Upper lobe of left lung (tissue), 6 donors: ENCODE results near the gene PTPRN2. TPM values are rescaled to one million over a fixed set of nuclear protein-coding genes. Genes with fewer than 3 reads are reported as not detected.
A peak's percentile ranks its signal among the peaks of the same experiment; 100 is the strongest.

Experiments used
- ATAC-seq, 2 donors: fragments of 200-7000 bp; cut with Tn5 transposase; one replicate each; pipeline ENCODE4 v1.9.1; 2022; ENCODE audit warnings: mild to moderate bottlenecking in 2 of 2, moderate library complexity in 2 of 2; ENCODE audit not compliant: low FRiP score in 2 of 2
- DNase-seq, 2 donors: peaks; one replicate each; pipeline ENCODE4 v3.0.0-alpha.2; 2019 to 2020
- H3K27ac ChIP-seq, 4 donors: fragments of 200-600 bp; sonication (generic); one replicate each; pipeline ENCODE4 v1.5.1; 2016 to 2019
- H3K27me3 ChIP-seq, 4 donors: fragments of 200-600 bp; sonication (generic); one replicate each; pipeline ENCODE4 v1.5.1; 2017 to 2019
- H3K36me3 ChIP-seq, 4 donors: fragments of 200-600 bp; sonication (generic); one replicate each; pipeline ENCODE4 v1.5.1; 2016 to 2019
- H3K4me1 ChIP-seq, 4 donors: fragments of 200-600 bp; sonication (generic); one replicate each; pipeline ENCODE4 v1.5.1; 2018 to 2019
- H3K4me3 ChIP-seq, 4 donors: fragments of 200-600 bp; sonication (generic); one replicate each; pipeline ENCODE4 v1.5.1; 2017 to 2019; ENCODE audit warnings: mild to moderate bottlenecking in 2 of 4, moderate library complexity in 1 of 4
- H3K9me3 ChIP-seq, 4 donors: fragments of 200-600 bp; sonication (generic); one replicate each; pipeline ENCODE4 v1.5.1; 2018 to 2019
- CTCF ChIP-seq, 6 experiments: fragments of 450-650 bp in 4 of 6; fragments of 200-600 bp in 2 of 6; sonication (generic) in 2 of 6; IDR thresholded peaks; one replicate each; pipeline ENCODE4 v1.5.1; 2016 to 2019; ENCODE audit warnings: antibody characterized with exemption in 6 of 6
- EP300 ChIP-seq, 4 donors: sonication (generic); formaldehyde crosslinking; IDR thresholded peaks; one replicate each; pipeline ENCODE4 v1.5.1; 2017; ENCODE audit warnings: antibody characterized with exemption in 4 of 4, control low read depth in 2 of 4
- POLR2A ChIP-seq, 4 donors: fragments of 450-650 bp; IDR thresholded peaks; one replicate each; pipeline ENCODE4 v1.5.1; 2016 to 2017; ENCODE audit warnings: antibody characterized with exemption in 4 of 4, mild to moderate bottlenecking in 2 of 4
- POLR2AphosphoS5 ChIP-seq, 2 donors: sonication (generic); formaldehyde crosslinking; IDR thresholded peaks; one replicate each; pipeline ENCODE4 v1.5.1; 2017; ENCODE audit warnings: antibody characterized with exemption in 2 of 2
- WGBS, 2 donors: methylation state at CpG; one replicate each; pipeline ENCODE4 v1.1.5; 2017 to 2018; 5-methylcytosine and 5-hydroxymethylcytosine counted together
- total RNA-seq, 6 donors: library from RNA; depleted of rRNA in 4 of 6; stranded (reverse); fragments of >200 nt in 4 of 6; gene quantifications; one replicate each; pipeline versions ENCODE4 v1.1.0 to v1.2.1, GENCODE V29; 2016 to 2021
- donor health status: DM: no; HTN: no; CAD: no; lungs with moderate emphysema.
- donor health status: DM: no; HTN: yes; CAD: no; lungs with severe emphysema.

PTPRN2 gene
- total RNA-seq, 6 donors from 2014 or later = 3.3 to 7.9 (median 5.2) TPM

- no peak overlapping the region for H3K4me3 ChIP-seq
- WGBS, 2 donors = 49 to 52% methylated on average over 15 to 27 of the region's 27 CpGs
- no peaks in the 10 kb centered on the region for H3K4me1 ChIP-seq
- TF ChIP-seq POLR2A (IDR thresholded peaks at IDR 0.05) = no peak
- no peak for TF ChIP-seq EP300 (IDR thresholded peaks at IDR 0.05)
- peak in 3 of 6 experiments; percentile 41 to 51 (median 42) for TF ChIP-seq CTCF (IDR thresholded peaks at IDR 0.05)
- TF ChIP-seq POLR2AphosphoS5 (IDR thresholded peaks at IDR 0.05) = no peak
- no peaks in the 10 kb centered on the region for H3K36me3 ChIP-seq
- H3K9me3 ChIP-seq = no peaks in the 10 kb centered on the region
- DNase-seq (peak in 1 of 2 donors; percentile 40), ATAC-seq (no peak)
- no peaks in the 10 kb centered on the region for H3K27me3 ChIP-seq
- no peak overlapping the region for H3K27ac ChIP-seq
Observed at GRCh38 chr7:158325530-158326381, 261.9 kb downstream of the PTPRN2 start.

GRCh38 chr7:158324397-158325360, 262.9 kb downstream of the PTPRN2 start:
- H3K4me3 ChIP-seq = no peak overlapping the region
- H3K36me3 ChIP-seq = no peaks in the 10 kb centered on the region
- DNase-seq (no peak), ATAC-seq (no peak)
- TF ChIP-seq CTCF (IDR thresholded peaks at IDR 0.05) (no peak), POLR2AphosphoS5 (IDR thresholded peaks at IDR 0.05) (no peak), EP300 (IDR thresholded peaks at IDR 0.05) (no peak), POLR2A (IDR thresholded peaks at IDR 0.05) (no peak)
- no peaks in the 10 kb centered on the region for H3K4me1 ChIP-seq
- 82 to 89% methylated on average over 14 of the region's 17 CpGs for WGBS, 2 donors
- no peaks in the 10 kb centered on the region for H3K9me3 ChIP-seq
- no peak overlapping the region for H3K27ac ChIP-seq
- H3K27me3 ChIP-seq = no peaks in the 10 kb centered on the region

GRCh38 chr7:158323741-158324396, 263.8 kb downstream of the PTPRN2 start:
- ATAC-seq = no peak
- Histone ChIP-seq H3K4me1 (no peaks in the 10 kb centered on the region), H3K36me3 (no peaks in the 10 kb centered on the region), H3K27ac (no peak overlapping the region), H3K27me3 (no peaks in the 10 kb centered on the region), H3K4me3 (no peak overlapping the region), H3K9me3 (no peaks in the 10 kb centered on the region)
- TF ChIP-seq CTCF (IDR thresholded peaks at IDR 0.05) = no peak
- no peak for TF ChIP-seq EP300 (IDR thresholded peaks at IDR 0.05)
- TF ChIP-seq POLR2A (IDR thresholded peaks at IDR 0.05) = no peak
- no peak for TF ChIP-seq POLR2AphosphoS5 (IDR thresholded peaks at IDR 0.05)
- no peak for DNase-seq
- 85 to 88% methylated on average over 21 of the region's 21 CpGs for WGBS, 2 donors

- DNase-seq = no peak
- Histone ChIP-seq H3K36me3 (no peaks in the 10 kb centered on the region), H3K4me1 (peaks cover 0 to 4% (median 0%) of the 10 kb centered on the region in 4 donors), H3K27me3 (peaks cover 0 to 2% (median 0%) of the 10 kb centered on the region in 4 donors), H3K4me3 (no peak overlapping the region), H3K9me3 (no peaks in the 10 kb centered on the region), H3K27ac (no peak overlapping the region)
- 58 to 75% methylated on average over 8 to 13 of the region's 13 CpGs for WGBS, 2 donors
- TF ChIP-seq POLR2A (IDR thresholded peaks at IDR 0.05) = no peak
- no peak for TF ChIP-seq EP300 (IDR thresholded peaks at IDR 0.05)
- no peak for ATAC-seq
Observed at GRCh38 chr7:158322616-158323530, 264.8 kb downstream of the PTPRN2 start.
